Heart left ventricle (tissue), 16 donors: ENCODE results near the gene CGAS. TPM values are rescaled to one million over a fixed set of nuclear protein-coding genes. Genes with fewer than 3 reads are reported as not detected.

ENCODE experiments used
- ATAC-seq, 4 donors: fragments of 200-7000 bp; cut with Tn5 transposase; one replicate each; pipeline ENCODE4 v1.9.1; 2020 to 2022; ENCODE audit warnings: moderate library complexity in 4 of 4, mild to moderate bottlenecking in 3 of 4, moderate number of reproducible peaks in 1 of 4
- DNase-seq, 5 donors: peaks; one replicate each; pipeline ENCODE4 v3.0.0-alpha.2; 2020
- H3K27ac ChIP-seq, 12 donors: fragments of 200-600 bp; sonication (generic) in 4 of 12; one replicate each; pipeline versions ENCODE4 v1.5.0 to v1.8.0; 2016 to 2022; ENCODE audit warnings: mild to moderate bottlenecking in 2 of 12
- H3K27me3 ChIP-seq, 9 donors: fragments of 200-600 bp; sonication (generic) in 2 of 9; one replicate each; pipeline versions ENCODE4 v1.5.1 to v1.8.0; 2016 to 2022; ENCODE audit warnings: mild to moderate bottlenecking in 3 of 9
- H3K36me3 ChIP-seq, 9 donors: fragments of 200-600 bp; sonication (generic) in 2 of 9; one replicate each; pipeline versions ENCODE4 v1.5.0 to v1.8.0; 2018 to 2022; ENCODE audit warnings: mild to moderate bottlenecking in 2 of 9
- H3K4me1 ChIP-seq, 12 donors: fragments of 200-600 bp; sonication (generic) in 4 of 12; one replicate each; pipeline versions ENCODE4 v1.5.0 to v1.8.0; 2016 to 2022; ENCODE audit warnings: mild to moderate bottlenecking in 3 of 12
- H3K4me3 ChIP-seq, 12 donors: fragments of 200-600 bp; sonication (generic) in 4 of 12; one replicate each; pipeline versions ENCODE4 v1.5.0 to v1.8.0; 2017 to 2022; ENCODE audit warnings: mild to moderate bottlenecking in 9 of 12, moderate library complexity in 4 of 12
- H3K9me3 ChIP-seq, 12 donors: fragments of 200-600 bp; sonication (generic) in 4 of 12; one replicate each; pipeline versions ENCODE4 v1.5.0 to v1.8.0; 2016 to 2022; ENCODE audit warnings: mild to moderate bottlenecking in 1 of 12
- CTCF ChIP-seq, 12 donors: fragments of 200-600 bp; sonication (generic) in 4 of 12; IDR thresholded peaks; one replicate each; pipeline versions ENCODE4 v1.5.0 to v1.8.0; 2018 to 2022; ENCODE audit warnings: antibody characterized with exemption in 12 of 12, mild to moderate bottlenecking in 5 of 12
- POLR2A ChIP-seq, 2 donors: fragments of 450-650 bp; IDR thresholded peaks; one replicate each; pipeline ENCODE4 v1.6.1; 2017; ENCODE audit warnings: antibody characterized with exemption in 2 of 2, mild to moderate bottlenecking in 2 of 2, moderate library complexity in 2 of 2
- WGBS, 4 donors: extraction: QIAGEN DNeasy Blood & Tissue Kit in 2 of 4; methylation state at CpG; one replicate each; pipeline versions ENCODE4 v1.1.5 to v1.1.7; 2013 to 2018; 5-methylcytosine and 5-hydroxymethylcytosine counted together
- intact Hi-C, 10 donors: fragments of 100-400 bp; cut with DNase I; formaldehyde crosslinking; loops; one replicate each; pipeline versions ENCODE4 v1.11.1 to v1.14.2; 2022
- polyA plus RNA-seq, 2 donors: library from polyadenylated mRNA; stranded (reverse); fragments of 200-250 nt; gene quantifications; one replicate each; pipeline ENCODE4 v1.2.3, GENCODE V29; 2013
- total RNA-seq, 9 donors: library from RNA; depleted of rRNA in 2 of 9; stranded (reverse); fragments of >200 nt in 2 of 9; fragmentation: NEBNext Ultra II Directional in 3 of 9; extraction: Animal tissue kit (Norgen Biotek cat#: 25700) in 3 of 9; gene quantifications; one replicate each; pipeline versions ENCODE4 v1.1.0 to v1.2.4, GENCODE V29; 2016 to 2023
- donor health status: ischemic (EF 13 %, LVEDD 7.1; RV severe dilation, severe dysfunction).
- donor health status: healthy with polysubstance abuse.
- donor health status: DM: no; HTN: yes; CAD: no.
- donor health status: DM: no; HTN: no; CAD: no.
- donor health status: ischemic (EF 25% LVEDD 6.9; RV normal size, moderate dysfunction).
- donor health status: ischemic (EF 25% LVEDD 5.7; RV mildly dilated, moderate dysfunction).
- donor health status: healthy.
- donor health status: DM: yes; HTN: yes; CAD: no.
- donor health status: ischemic (EF 35%, LVEDD 5.7; RV mildly dilated, moderate dysfunction).
- donor health status: nonischemic (EF 11% LVEDD 7.7; RV severe dilation, severe dysfunction).
- donor health status: DM: yes; HTN: yes; CAD: no.
- donor health status: PGD.
- donor health status: ischemic (EF 29% LVEDD 5.4; RV normal size, mild dysfunction).
- donor health status: nonischemic (EF 23%, LVEDD 6.1; RV moderate dilation, normal function).

Gene CGAS
- total and polyA plus RNA-seq, 11 donors = 0.38 to 7.6 (median 1.1) TPM

- Histone ChIP-seq H3K36me3 (peaks cover 0 to 90% (median 38%) of the 10 kb centered on the region in 9 donors), H3K27ac (peak overlapping the region in 1 of 12 donors; percentile 81), H3K9me3 (peaks cover 0 to 8% (median 0%) of the 10 kb centered on the region in 12 donors), H3K4me1 (peaks cover 0 to 16% (median 0%) of the 10 kb centered on the region in 12 donors), H3K4me3 (no peak overlapping the region), H3K27me3 (no peaks in the 10 kb centered on the region)
- DNase-seq (no peak), ATAC-seq (no peak)
- 87 to 91% (median 88%) methylated on average over 2 of the region's 2 CpGs for whole genome bisulfite sequencing, 4 donors
- no peak for TF ChIP-seq POLR2A (IDR thresholded peaks at IDR 0.05)
- no peak for TF ChIP-seq CTCF (IDR thresholded peaks at IDR 0.05)
- intact Hi-C loops = no loop called here
These were observed 30.6 kb downstream of the CGAS start for GRCh38 chr6:73421534-73421933.

GRCh38 chr6:73418081-73418741 lies 33.9 kb downstream of the CGAS start:
- intact Hi-C loops = no loop called here
- ATAC-seq (no peak), DNase-seq (no peak)
- no peak overlapping the region for H3K27ac ChIP-seq
- H3K36me3 ChIP-seq = peaks cover 0 to 67% (median 13%) of the 10 kb centered on the region in 9 donors
- TF ChIP-seq POLR2A (IDR thresholded peaks at IDR 0.05) (no peak), CTCF (IDR thresholded peaks at IDR 0.05) (no peak)
- 88 to 90% (median 90%) methylated on average over 11 of the region's 11 CpGs for WGBS, 4 donors
- peaks cover 0 to 16% (median 0%) of the 10 kb centered on the region in 12 donors for H3K4me1 ChIP-seq
- H3K9me3 ChIP-seq = no peaks in the 10 kb centered on the region
- H3K27me3 ChIP-seq = no peaks in the 10 kb centered on the region
- H3K4me3 ChIP-seq = no peak overlapping the region

- ATAC-seq (no peak), DNase-seq (no peak)
- H3K4me1 ChIP-seq = no peaks in the 10 kb centered on the region
- no peak overlapping the region for H3K27ac ChIP-seq
- intact Hi-C loops = no loop called here
- no peak overlapping the region for H3K4me3 ChIP-seq
- no peak for TF ChIP-seq POLR2A (IDR thresholded peaks at IDR 0.05)
- no peak for TF ChIP-seq CTCF (IDR thresholded peaks at IDR 0.05)
- peaks cover 0 to 26% (median 0%) of the 10 kb centered on the region in 9 donors for H3K36me3 ChIP-seq
- WGBS, 4 donors = 81 to 99% (median 89%) methylated on average over 3 of the region's 3 CpGs
- no peaks in the 10 kb centered on the region for H3K9me3 ChIP-seq
- no peaks in the 10 kb centered on the region for H3K27me3 ChIP-seq
These were observed 39.0 kb downstream of the CGAS start for GRCh38 chr6:73413102-73413501.

- Histone ChIP-seq H3K27ac (no peak overlapping the region), H3K4me3 (no peak overlapping the region), H3K9me3 (no peaks in the 10 kb centered on the region), H3K27me3 (no peaks in the 10 kb centered on the region), H3K4me1 (no peaks in the 10 kb centered on the region), H3K36me3 (peaks cover 0 to 10% (median 0%) of the 10 kb centered on the region in 9 donors)
- 95 to 100% (median 96%) methylated on average over 1 of the region's 1 CpG for WGBS, 4 donors
- intact Hi-C loops = no loop called here
- ATAC-seq (no peak), DNase-seq (no peak)
- no peak for TF ChIP-seq POLR2A (IDR thresholded peaks at IDR 0.05)
- TF ChIP-seq CTCF (IDR thresholded peaks at IDR 0.05) = no peak
These were observed 42.7 kb downstream of the CGAS start for GRCh38 chr6:73409395-73409794.
